Occipital lobe (tissue), 2 donors: ENCODE results near the gene SEC22C. TPM values are rescaled to one million over a fixed set of nuclear protein-coding genes. Genes with fewer than 3 reads are reported as not detected.

Source experiments
- DNase-seq: peaks from one replicate; lab custom pipeline; 2025; lab: John Stamatoyannopoulos, UW
- total RNA-seq: library from RNA; depleted of rRNA; stranded (reverse); fragments of >200 nt; gene quantifications from one replicate; pipeline ENCODE4 v1.2.3, GENCODE V29; 2014

Gene SEC22C
- total RNA-seq, 1 donor from 2014 or later = 78.5 TPM

DNA sequence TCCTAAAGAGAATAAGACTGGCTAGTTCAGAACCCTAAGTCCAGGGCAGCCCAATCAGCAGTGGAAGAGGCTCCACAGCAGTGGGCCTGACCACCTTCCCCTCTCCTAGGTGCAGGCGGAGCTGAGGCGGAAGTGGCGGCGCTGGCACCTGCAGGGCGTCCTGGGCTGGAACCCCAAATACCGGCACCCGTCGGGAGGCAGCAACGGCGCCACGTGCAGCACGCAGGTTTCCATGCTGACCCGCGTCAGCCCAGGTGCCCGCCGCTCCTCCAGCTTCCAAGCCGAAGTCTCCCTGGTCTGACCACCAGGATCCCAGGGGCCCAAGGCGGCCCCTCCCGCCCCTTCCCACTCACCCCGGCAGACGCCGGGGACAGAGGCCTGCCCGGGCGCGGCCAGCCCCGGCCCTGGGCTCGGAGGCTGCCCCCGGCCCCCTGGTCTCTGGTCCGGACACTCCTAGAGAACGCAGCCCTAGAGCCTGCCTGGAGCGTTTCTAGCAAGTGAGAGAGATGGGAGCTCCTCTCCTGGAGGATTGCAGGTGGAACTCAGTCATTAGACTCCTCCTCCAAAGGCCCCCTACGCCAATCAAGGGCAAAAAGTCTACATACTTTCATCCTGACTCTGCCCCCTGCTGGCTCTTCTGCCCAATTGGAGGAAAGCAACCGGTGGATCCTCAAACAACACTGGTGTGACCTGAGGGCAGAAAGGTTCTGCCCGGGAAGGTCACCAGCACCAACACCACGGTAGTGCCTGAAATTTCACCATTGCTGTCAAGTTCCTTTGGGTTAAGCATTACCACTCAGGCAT is 45.6 kb downstream of the SEC22C start:
- no peak for DNase-seq

- peak; percentile 52 for DNase-seq
Measured at GRCh38 chr3:42533161-42533897, 48.4 kb downstream of the SEC22C start.

DNA sequence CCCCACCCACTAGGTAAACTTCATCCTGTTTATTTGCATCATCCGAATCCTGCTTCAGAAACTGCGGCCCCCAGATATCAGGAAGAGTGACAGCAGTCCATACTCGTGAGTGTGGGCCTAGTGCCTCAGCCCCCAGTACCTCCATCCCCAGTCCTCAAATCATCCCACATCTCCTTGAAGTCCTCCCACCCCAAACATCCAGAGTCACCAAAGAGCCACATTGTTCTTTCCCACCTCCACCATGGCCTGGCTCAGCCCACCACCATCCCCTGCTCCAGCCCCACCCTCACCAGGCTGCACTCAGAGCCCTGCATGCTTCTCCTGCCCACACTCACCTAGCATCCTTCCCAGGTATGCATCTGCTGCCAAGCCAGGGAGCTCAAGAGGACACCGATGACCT is 49.5 kb downstream of the SEC22C start:
- no peak for DNase-seq

GRCh38 chr3:42531470-42531869 is 50.3 kb downstream of the SEC22C start:
- no peak for DNase-seq

GRCh38 chr3:42530073-42530472 is 51.7 kb downstream of the SEC22C start:
- no peak for DNase-seq

GRCh38 chr3:42529468-42529867 is 52.3 kb downstream of the SEC22C start:
- DNase-seq = no peak

- DNase-seq = no peak
Measured at GRCh38 chr3:42527368-42527917, 54.3 kb downstream of the SEC22C start.

- no peak for DNase-seq
Measured at GRCh38 chr3:42526616-42527367, 55.0 kb downstream of the SEC22C start.

GRCh38 chr3:42525736-42526345 is 55.9 kb downstream of the SEC22C start:
- DNase-seq = no peak

- DNase-seq = no peak
Measured at GRCh38 chr3:42525212-42525611, 56.6 kb downstream of the SEC22C start.

DNA sequence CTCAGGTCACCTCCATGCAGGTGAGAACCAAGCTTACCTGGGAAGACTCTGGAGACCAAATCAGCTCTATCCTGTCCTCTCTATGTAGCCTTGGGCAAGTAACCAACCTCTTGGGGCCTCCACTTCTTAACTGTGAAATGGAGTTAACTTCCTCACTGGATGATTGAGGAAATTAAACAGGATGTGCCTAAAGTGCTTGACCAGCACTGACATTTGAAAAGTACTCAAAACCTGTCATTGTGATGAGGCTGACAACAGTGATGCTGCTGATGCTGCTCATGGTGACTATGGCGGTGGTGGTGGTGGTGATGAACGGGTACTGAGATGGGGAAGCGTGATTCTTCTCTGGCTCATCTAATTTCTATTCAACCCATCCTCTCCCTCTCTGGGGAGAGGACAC is 57.0 kb downstream of the SEC22C start:
- DNase-seq = no peak

- DNase-seq = no peak
Measured at GRCh38 chr3:42520906-42521305, 60.9 kb downstream of the SEC22C start.

DNA sequence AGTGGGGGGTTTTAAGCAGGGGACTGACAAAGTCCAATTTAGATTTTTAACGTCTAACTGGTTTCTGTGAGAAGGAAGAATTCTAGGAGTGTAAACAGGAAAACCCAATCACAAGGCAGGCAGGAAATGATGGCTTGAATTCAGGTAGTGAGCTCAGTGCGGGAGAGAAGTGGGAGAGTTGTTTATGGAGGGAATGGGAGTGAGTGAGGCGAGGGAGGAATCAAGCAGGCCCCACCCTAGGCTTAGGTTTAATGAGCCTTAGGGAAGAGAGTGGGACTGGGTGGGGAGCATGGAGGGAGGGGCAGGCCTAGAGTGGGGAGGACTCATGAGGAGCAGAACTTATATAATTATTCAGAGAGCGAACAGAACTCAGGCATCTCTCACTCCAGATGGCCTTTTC is 61.4 kb downstream of the SEC22C start:
- no peak for DNase-seq

- DNase-seq = no peak
Measured at GRCh38 chr3:42519568-42519962, 62.2 kb downstream of the SEC22C start.

DNA sequence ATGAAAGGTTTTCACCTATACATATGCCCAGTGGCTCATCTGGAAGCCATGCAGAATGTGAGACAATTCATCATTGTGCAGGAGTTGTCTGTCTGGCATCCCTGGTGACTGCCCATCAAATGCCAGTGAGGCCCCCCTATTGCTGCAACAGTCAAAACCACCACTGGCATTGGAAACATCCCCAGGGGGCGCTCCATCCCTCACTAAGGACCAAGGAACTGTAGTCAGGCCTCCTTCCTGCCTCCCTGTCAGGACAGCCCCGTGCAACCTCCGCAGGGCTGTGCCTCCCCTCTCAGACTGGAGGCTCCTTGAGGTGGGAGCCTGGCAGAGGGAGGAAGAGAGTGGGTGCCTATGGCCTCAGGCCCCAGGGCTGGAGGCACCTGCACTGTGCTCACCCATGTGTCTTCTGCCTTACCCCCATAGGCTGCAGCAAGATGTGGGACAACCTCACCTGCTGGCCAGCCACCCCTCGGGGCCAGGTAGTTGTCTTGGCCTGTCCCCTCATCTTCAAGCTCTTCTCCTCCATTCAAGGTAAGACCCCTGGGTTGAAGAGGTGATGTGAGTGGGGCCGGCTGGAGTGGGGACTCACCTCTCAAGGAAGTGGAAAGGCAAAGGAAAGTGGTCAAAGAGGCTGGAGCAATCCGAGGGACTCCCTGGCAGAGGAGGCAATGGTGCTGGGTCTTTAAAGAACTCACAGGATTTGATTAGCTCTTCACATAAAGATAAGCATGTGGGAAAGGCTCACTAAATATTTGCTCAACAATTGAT is 62.8 kb downstream of the SEC22C start:
- DNase-seq = no peak

- DNase-seq = no peak
Measured at GRCh38 chr3:42517117-42517516, 64.7 kb downstream of the SEC22C start.

- no peak for DNase-seq
Measured at GRCh38 chr3:42516443-42516842, 65.3 kb downstream of the SEC22C start.

- no peak for DNase-seq
Measured at GRCh38 chr3:42515976-42516375, 65.8 kb downstream of the SEC22C start.

DNA sequence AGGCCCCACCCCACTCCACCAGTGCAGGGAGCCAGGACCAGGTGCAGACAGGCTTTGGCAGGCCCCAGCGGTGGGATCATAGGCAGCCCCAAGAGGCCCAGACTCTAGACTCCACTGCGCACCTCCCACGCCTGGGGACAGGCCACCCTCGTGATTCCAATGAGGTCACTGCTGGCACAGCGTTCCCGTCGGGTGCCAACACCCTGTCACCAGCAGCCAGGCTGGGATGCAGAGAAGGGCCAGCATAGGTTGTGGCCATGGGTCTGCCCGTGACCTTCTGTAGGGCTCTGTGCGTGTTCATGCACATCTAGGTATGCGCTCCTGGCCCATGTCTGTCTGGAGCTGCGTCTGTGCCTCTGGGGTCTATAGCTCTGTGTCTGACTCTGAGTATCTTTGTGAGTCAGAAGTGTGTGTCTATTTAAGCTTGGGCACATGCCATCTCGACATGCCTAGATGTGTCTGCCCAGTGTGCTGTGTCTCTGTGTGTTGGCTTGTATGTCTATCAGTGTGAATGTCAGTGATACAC is 66.3 kb downstream of the SEC22C start:
- DNase-seq = peak; percentile 38

DNA sequence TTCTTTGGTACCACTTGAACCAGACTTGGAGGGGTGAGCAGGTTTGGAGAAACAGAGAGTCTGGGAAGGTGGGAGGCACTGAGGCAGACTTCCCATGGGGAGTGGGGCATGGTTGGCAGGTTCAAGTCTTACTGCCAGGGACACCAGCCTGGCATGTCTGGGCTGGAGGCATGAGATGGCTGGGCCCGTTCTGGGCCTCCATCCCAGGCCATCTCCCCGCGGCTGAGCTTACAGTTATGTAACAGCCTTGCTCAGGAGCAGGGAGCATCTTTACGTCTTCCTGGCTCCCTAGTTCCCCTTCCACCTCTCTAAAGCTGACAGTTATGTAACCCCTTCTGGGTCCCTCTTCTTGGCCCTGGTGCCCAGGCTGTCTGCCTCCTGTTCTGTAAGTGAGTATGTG is 66.9 kb downstream of the SEC22C start:
- no peak for DNase-seq
